Measurements from ENCODE around the gene C3orf33. TPM values are rescaled to one million over a fixed set of nuclear protein-coding genes. Genes with fewer than 3 reads are reported as not detected.

The C3orf33 gene
- total and polyA plus RNA-seq, 3 donors from 2014 or later, result 3.5 to 11.9 (median 9.3) TPM

Other genes starting within 250 kb of the C3orf33 start
- gene PLCH1, start 61.2 kb downstream of the C3orf33 start, total RNA-seq, result 10 to 100 TPM; 23.2 to 29.3 TPM
- 32.1 TPM for gene PLCH1, start 61.2 kb downstream of the C3orf33 start, polyA plus RNA-seq (ENCODE audit: insufficient read depth, low read depth, low replicate concordance)
- 10 to 100 TPM; 36.2 to 40.1 TPM for gene SLC33A1, start 48.1 kb upstream of the C3orf33 start, total RNA-seq
- gene SLC33A1, start 48.1 kb upstream of the C3orf33 start, polyA plus RNA-seq (ENCODE audit: insufficient read depth, low read depth, low replicate concordance), result 25.5 TPM
- 100 to 1,000 TPM in 1 of 2 donors, 10 to 100 TPM in 1; 90.2 to 129 TPM for gene GMPS, start 64.4 kb upstream of the C3orf33 start, total RNA-seq
- gene GMPS, start 64.4 kb upstream of the C3orf33 start, polyA plus RNA-seq (ENCODE audit: insufficient read depth, low read depth, low replicate concordance), result 259 TPM

All from testis (tissue), 3 donors.